NT2/D1 (cell line): Measurements from ENCODE around the gene GNE.

Experiments
- SUZ12 ChIP-seq: IDR thresholded peaks from 2 replicates; pipeline ENCODE4 v1.6.1; 2011; ENCODE audit not compliant: insufficient read length, insufficient read depth; ENCODE audit errors: extremely low read depth
- YY1 ChIP-seq: IDR thresholded peaks from 2 replicates; pipeline ENCODE4 v1.6.1; 2011; ENCODE audit not compliant: insufficient read length, insufficient read depth
- ZNF274 ChIP-seq: IDR thresholded peaks from 2 replicates; pipeline ENCODE4 v1.6.1; 2011; ENCODE audit warnings: mild to moderate bottlenecking, low read depth, low read length

DNA sequence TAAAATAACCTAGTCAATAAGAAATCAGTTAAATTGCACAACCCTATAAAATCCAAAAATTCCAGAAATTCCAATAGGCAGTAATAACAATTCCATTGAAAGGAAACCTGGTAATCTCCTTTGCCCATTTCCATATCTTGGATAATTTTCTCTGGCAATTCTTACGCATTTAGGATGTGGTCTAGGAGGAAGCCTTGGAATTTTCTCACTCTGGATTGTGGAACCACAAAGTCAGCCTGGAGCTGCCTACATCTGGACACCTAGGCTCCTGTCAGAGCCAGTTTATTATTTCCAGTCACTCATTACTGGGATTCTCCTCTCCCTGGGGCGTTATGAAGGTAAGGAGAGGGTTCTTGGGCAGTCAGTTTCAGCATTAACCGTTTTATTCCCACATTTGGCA, 40.3 kb upstream of the GNE start:
- TF ChIP-seq ZNF274: no peak
- TF ChIP-seq SUZ12: no peak
- no peak for TF ChIP-seq YY1
